ENCODE results near the gene TCERG1L.

The TCERG1L gene

GRCh38 chr10:131267814-131268095 is 43.8 kb downstream of the TCERG1L start:
- no peak for DNase-seq (ENCODE audit: low read depth in 2 of 2)
- no peak for TF ChIP-seq CTCF (IDR thresholded peaks at IDR 0.05; ENCODE audit: low read depth, low read length)
- no peak overlapping the region for H3K4me3 ChIP-seq (replicated peaks in 1 of 2; ENCODE audit: low read depth in 2 of 2, low read length in 2 of 2)

- no peak for TF ChIP-seq CTCF (IDR thresholded peaks at IDR 0.05; ENCODE audit: low read depth, low read length)
- no peak for DNase-seq (ENCODE audit: low read depth in 2 of 2)
- no peak overlapping the region for H3K4me3 ChIP-seq (replicated peaks in 1 of 2; ENCODE audit: low read depth in 2 of 2, low read length in 2 of 2)
Observed at GRCh38 chr10:131266936-131267813, 44.3 kb downstream of the TCERG1L start.

GRCh38 chr10:131264110-131264788 is 47.3 kb downstream of the TCERG1L start:
- no peak for TF ChIP-seq CTCF (IDR thresholded peaks at IDR 0.05; ENCODE audit: low read depth, low read length)
- DNase-seq (ENCODE audit: low read depth in 2 of 2): no peak
- H3K4me3 ChIP-seq (replicated peaks in 1 of 2; ENCODE audit: low read depth in 2 of 2, low read length in 2 of 2): no peak overlapping the region

GRCh38 chr10:131261890-131262475 is 49.5 kb downstream of the TCERG1L start:
- no peak for TF ChIP-seq CTCF (IDR thresholded peaks at IDR 0.05; ENCODE audit: low read depth, low read length)
- no peak overlapping the region for H3K4me3 ChIP-seq (replicated peaks in 1 of 2; ENCODE audit: low read depth in 2 of 2, low read length in 2 of 2)
- DNase-seq (ENCODE audit: low read depth in 2 of 2): no peak

GRCh38 chr10:131260452-131261211 is 50.9 kb downstream of the TCERG1L start:
- DNase-seq (ENCODE audit: low read depth in 2 of 2): no peak
- H3K4me3 ChIP-seq (replicated peaks in 1 of 2; ENCODE audit: low read depth in 2 of 2, low read length in 2 of 2): no peak overlapping the region

More at GRCh38 chr10:131260452-131261211, 50.9 kb downstream of the TCERG1L start:
- TF ChIP-seq CTCF (IDR thresholded peaks at IDR 0.05; ENCODE audit: low read depth, low read length): no peak
